Nephron progenitor cell (in vitro differentiated cells): ENCODE measurements around the gene HTT.
A peak's percentile ranks its signal among the peaks of the same experiment; 100 is the strongest.

ENCODE experiments used
- DNase-seq: peaks from one replicate; pipeline ENCODE4 v3.0.0; 2021
- H3K27ac Mint-ChIP-seq: 2 replicates; pipeline ENCODE4 v1.8.0; 2021; ENCODE audit warnings: mild to moderate bottlenecking, moderate library complexity, mixed read lengths
- H3K27me3 Mint-ChIP-seq: 2 replicates; pipeline ENCODE4 v1.8.0; 2021; ENCODE audit warnings: mild to moderate bottlenecking, low read depth, mixed read lengths; ENCODE audit not compliant: poor library complexity
- H3K36me3 Mint-ChIP-seq: 2 replicates; pipeline ENCODE4 v1.8.0; 2021; ENCODE audit warnings: low read depth, mixed read lengths
- H3K4me1 Mint-ChIP-seq: 2 replicates; pipeline ENCODE4 v1.8.0; 2021; ENCODE audit warnings: mixed read lengths
- H3K4me3 Mint-ChIP-seq: 2 replicates; pipeline ENCODE4 v1.8.0; 2021; ENCODE audit warnings: mild to moderate bottlenecking, moderate library complexity, mixed read lengths
- H3K9me3 Mint-ChIP-seq: 2 replicates; pipeline ENCODE4 v1.8.0; 2021; ENCODE audit warnings: mild to moderate bottlenecking, moderate library complexity, mixed read lengths
- TF ChIP-seq, protein P1 (sequence below): fragments of 200-600 bp; sonication (generic); IDR thresholded peaks from 2 replicates; pipeline ENCODE4 v1.5.0; 2021; ENCODE audit warnings: antibody characterized with exemption

HTT gene

DNA sequence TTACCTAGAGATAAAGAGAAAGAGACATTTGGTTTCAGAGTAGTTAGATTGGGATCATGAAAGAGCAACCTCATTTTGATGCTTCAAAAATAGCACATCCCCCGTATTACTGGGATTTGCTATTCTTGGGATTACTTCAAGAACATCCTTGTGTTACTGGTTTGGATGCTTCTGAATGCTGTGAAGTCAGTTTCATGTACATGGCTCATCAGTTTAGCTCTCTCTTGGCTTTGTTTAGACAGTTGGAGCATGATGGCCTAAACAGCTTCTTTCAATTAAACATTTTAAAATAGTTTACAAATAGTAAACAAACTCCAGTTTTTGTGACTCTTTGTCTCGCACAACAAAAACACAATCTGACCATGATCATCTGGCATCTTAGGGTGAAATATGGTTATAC lies 23.9 kb downstream of the HTT start:
- Mint-ChIP-seq H3K4me1 (no peaks in the 10 kb centered on the region), H3K36me3 (peaks cover 75% of the 10 kb centered on the region), H3K4me3 (no peak overlapping the region), H3K27me3 (no peaks in the 10 kb centered on the region), H3K27ac (no peak overlapping the region), H3K9me3 (peaks cover 20% of the 10 kb centered on the region)
- TF ChIP-seq, protein P1, sequence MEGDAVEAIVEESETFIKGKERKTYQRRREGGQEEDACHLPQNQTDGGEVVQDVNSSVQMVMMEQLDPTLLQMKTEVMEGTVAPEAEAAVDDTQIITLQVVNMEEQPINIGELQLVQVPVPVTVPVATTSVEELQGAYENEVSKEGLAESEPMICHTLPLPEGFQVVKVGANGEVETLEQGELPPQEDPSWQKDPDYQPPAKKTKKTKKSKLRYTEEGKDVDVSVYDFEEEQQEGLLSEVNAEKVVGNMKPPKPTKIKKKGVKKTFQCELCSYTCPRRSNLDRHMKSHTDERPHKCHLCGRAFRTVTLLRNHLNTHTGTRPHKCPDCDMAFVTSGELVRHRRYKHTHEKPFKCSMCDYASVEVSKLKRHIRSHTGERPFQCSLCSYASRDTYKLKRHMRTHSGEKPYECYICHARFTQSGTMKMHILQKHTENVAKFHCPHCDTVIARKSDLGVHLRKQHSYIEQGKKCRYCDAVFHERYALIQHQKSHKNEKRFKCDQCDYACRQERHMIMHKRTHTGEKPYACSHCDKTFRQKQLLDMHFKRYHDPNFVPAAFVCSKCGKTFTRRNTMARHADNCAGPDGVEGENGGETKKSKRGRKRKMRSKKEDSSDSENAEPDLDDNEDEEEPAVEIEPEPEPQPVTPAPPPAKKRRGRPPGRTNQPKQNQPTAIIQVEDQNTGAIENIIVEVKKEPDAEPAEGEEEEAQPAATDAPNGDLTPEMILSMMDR, result no peak
- DNase-seq, result no peak

DNA sequence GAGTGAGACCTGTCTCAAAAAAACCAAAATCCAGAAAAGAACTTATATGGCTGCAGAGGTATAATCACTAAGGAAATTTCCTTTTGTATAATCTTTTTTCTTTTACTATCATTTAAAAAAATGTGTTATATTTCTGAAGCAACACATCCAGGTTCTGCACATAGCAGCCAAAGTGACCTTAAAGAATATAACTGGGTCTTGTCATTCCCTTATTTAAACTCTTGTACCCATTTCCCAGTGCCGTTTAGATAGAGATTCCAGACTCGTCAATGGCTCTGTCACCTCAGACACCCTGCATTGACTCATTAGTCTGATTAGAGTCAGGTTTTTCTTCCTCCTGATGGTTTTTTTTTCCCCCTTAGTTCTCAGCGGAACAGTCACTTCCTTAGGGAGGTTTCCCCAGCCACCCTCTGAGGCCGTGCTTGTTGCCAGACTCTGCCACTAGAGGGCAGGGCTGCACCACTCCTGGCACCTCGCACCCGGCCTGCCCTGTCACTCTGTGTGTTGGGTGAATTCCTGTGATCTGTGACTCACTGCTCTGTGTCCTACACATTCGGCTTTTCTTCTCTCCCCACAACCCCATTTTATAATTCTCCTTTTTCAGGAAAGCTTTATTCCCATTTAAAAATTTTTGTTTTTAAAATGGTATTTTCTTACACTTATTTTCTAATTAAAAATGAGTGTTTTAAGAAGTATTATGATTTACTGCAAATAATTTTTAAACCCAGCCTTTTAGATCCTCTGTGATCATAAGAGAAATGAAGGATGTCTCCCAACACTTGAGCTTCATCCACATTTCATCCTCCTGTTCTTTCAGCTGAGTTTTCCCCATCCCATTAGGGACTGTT lies 32.1 kb downstream of the HTT start:
- Mint-ChIP-seq H3K9me3 (no peaks in the 10 kb centered on the region), H3K27ac (no peak overlapping the region), H3K4me1 (peaks cover 3% of the 10 kb centered on the region), H3K4me3 (no peak overlapping the region), H3K27me3 (no peaks in the 10 kb centered on the region), H3K36me3 (peaks cover 70% of the 10 kb centered on the region)
- DNase-seq, result peak; percentile 89
- TF ChIP-seq, protein P1, result peak; percentile 94

GRCh38 chr4:3107271-3107670 lies 32.8 kb downstream of the HTT start:
- Mint-ChIP-seq H3K27ac (no peak overlapping the region), H3K27me3 (no peaks in the 10 kb centered on the region), H3K36me3 (peaks cover 71% of the 10 kb centered on the region), H3K4me1 (peaks cover 10% of the 10 kb centered on the region), H3K9me3 (no peaks in the 10 kb centered on the region), H3K4me3 (no peak overlapping the region)
- TF ChIP-seq, protein P1, result no peak
- DNase-seq, result no peak

- H3K4me3 Mint-ChIP-seq, result no peak overlapping the region
- no peak for DNase-seq
- H3K9me3 Mint-ChIP-seq, result no peaks in the 10 kb centered on the region
- H3K27ac Mint-ChIP-seq, result no peak overlapping the region
- H3K36me3 Mint-ChIP-seq, result peaks cover 71% of the 10 kb centered on the region
- TF ChIP-seq, protein P1, result no peak
- peaks cover 13% of the 10 kb centered on the region for H3K4me1 Mint-ChIP-seq
- no peaks in the 10 kb centered on the region for H3K27me3 Mint-ChIP-seq
These were observed 33.2 kb downstream of the HTT start for GRCh38 chr4:3107691-3108121.

DNA sequence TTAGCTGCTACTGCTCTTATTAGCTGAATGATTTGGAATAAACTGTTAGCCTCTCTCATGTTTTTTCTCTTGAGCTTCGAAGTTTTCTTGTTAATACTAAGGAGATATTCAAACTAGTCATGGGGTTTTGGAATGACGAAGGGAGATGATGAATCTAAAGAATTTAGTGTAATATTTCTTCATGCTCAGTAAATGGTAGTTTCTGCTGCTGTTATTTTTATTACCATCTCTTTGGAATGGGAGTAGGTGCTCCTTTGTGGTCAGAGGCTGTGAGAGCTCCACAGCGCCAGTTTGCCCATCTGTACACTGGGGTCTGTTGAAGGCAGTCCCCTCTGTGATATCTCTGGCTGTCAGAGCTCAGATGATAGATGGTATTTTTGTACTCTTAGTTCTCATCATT lies 33.7 kb downstream of the HTT start:
- TF ChIP-seq, protein P1, result no peak
- no peaks in the 10 kb centered on the region for H3K9me3 Mint-ChIP-seq
- no peak overlapping the region for H3K27ac Mint-ChIP-seq
- no peak for DNase-seq
- H3K27me3 Mint-ChIP-seq, result no peaks in the 10 kb centered on the region
- H3K4me3 Mint-ChIP-seq, result no peak overlapping the region
- peaks cover 74% of the 10 kb centered on the region for H3K36me3 Mint-ChIP-seq
- peaks cover 13% of the 10 kb centered on the region for H3K4me1 Mint-ChIP-seq

DNA sequence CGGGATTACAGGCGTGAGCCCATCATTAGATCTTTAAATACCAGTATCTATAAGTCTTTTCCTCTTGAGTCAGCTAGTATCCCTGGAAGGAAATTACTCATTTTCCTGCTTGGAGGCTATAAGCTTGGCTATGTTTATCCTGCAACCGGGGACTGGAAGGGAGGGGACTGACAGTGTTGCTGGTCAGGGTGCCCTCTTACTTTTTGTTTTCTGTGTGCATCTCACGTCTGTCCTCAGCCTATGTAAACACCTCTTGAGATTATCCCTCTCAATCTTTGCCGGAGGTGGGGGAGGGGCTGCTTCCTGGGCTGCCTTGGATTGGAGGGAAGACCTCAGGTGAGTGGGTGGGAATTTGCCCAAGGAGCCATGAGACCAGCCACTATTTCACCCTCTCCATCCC lies 37.0 kb downstream of the HTT start:
- Mint-ChIP-seq H3K4me3 (no peak overlapping the region), H3K4me1 (peaks cover 13% of the 10 kb centered on the region), H3K9me3 (no peaks in the 10 kb centered on the region), H3K36me3 (peaks cover 94% of the 10 kb centered on the region), H3K27me3 (no peaks in the 10 kb centered on the region), H3K27ac (no peak overlapping the region)
- TF ChIP-seq, protein P1, result no peak
- DNase-seq, result no peak
